ENCODE measurements around the gene SPTAN1.

DNA sequence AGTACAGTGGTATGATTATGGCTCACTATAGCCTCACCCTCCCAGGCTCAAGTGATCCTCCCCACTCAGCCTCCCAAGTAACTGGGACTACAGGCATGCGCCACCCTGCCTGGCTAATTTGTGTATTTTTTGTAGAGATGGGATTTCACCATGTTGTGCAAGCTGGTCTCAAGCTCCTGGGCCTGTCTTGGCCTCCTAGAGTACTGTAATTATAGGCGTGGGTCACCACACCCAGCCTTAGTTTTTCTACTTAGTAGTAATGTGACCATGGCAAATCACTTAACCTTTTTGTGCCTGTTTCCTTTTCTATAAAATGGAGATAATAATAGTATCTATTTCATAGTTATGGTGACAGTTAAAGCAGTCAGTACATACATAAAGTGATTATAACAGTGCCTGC is 25.7 kb upstream of the SPTAN1 start:
- TF ChIP-seq, protein P1, sequence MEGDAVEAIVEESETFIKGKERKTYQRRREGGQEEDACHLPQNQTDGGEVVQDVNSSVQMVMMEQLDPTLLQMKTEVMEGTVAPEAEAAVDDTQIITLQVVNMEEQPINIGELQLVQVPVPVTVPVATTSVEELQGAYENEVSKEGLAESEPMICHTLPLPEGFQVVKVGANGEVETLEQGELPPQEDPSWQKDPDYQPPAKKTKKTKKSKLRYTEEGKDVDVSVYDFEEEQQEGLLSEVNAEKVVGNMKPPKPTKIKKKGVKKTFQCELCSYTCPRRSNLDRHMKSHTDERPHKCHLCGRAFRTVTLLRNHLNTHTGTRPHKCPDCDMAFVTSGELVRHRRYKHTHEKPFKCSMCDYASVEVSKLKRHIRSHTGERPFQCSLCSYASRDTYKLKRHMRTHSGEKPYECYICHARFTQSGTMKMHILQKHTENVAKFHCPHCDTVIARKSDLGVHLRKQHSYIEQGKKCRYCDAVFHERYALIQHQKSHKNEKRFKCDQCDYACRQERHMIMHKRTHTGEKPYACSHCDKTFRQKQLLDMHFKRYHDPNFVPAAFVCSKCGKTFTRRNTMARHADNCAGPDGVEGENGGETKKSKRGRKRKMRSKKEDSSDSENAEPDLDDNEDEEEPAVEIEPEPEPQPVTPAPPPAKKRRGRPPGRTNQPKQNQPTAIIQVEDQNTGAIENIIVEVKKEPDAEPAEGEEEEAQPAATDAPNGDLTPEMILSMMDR (conservative IDR thresholded peaks at IDR 0.05), result no peak
- TF ChIP-seq ZFX (IDR thresholded peaks at IDR 0.05), result no peak
